Mesothelial cell of epicardium (in vitro differentiated cells): ENCODE data around the gene DEFB108B. TPM values are rescaled to one million over a fixed set of nuclear protein-coding genes. Genes with fewer than 3 reads are reported as not detected.

ENCODE experiments used
- total RNA-seq: library from RNA; stranded (reverse); gene quantifications from 3 replicates; pipeline ENCODE4 v1.2.1, GENCODE V29; 2021

The DEFB108B gene
- total RNA-seq, 1 donor from 2014 or later, result not detected

Other genes starting within 250 kb of the DEFB108B start
- not detected in 3 replicates for gene DEFB131B, start 45.3 kb downstream of the DEFB108B start, total RNA-seq
- gene XNDC1N, start 95.4 kb downstream of the DEFB108B start, total RNA-seq, result 14.3 to 16.8 TPM (median 14.6 TPM) in 3 replicates
- 48.3 to 55.4 TPM (median 52.2 TPM) in 3 replicates for gene RNF121, start 95.8 kb downstream of the DEFB108B start, total RNA-seq
- gene IL18BP, start 165.7 kb downstream of the DEFB108B start, total RNA-seq, result 18.4 to 20.9 TPM (median 18.6 TPM) in 3 replicates
- 317 to 334 TPM (median 327 TPM) in 3 replicates for gene NUMA1, start 247.3 kb downstream of the DEFB108B start, total RNA-seq
- gene LRRC51, start 247.7 kb downstream of the DEFB108B start, total RNA-seq, result 3.0 to 5.2 TPM (median 4.3 TPM) in 3 replicates